ENCODE data around the gene ANKRD44.
"Not testable (repeated sequence)": the region's sequence is repeated elsewhere in the genome, so short reads cannot be mapped to it uniquely, and the experiment has no call there.

Gene ANKRD44

GRCh38 chr2:197028633-197029032 lies 281.9 kb downstream of the ANKRD44 start:
- no peak overlapping the region for H3K4me3 ChIP-seq (ENCODE audit: insufficient read length, low read depth)
- TF ChIP-seq YY1 (IDR thresholded peaks at IDR 0.05; ENCODE audit: insufficient read depth, insufficient read length), result no peak
- no peak for TF ChIP-seq SUZ12 (IDR thresholded peaks at IDR 0.05; ENCODE audit: extremely low read depth, insufficient read depth, insufficient read length)
- TF ChIP-seq ZNF274 (IDR thresholded peaks at IDR 0.05; ENCODE audit: low read depth, low read length), result no peak
- H3K4me1 ChIP-seq (ENCODE audit: insufficient read depth, insufficient read length), result no peaks in the 10 kb centered on the region
- H3K36me3 ChIP-seq (ENCODE audit: insufficient read depth, insufficient read length, low read length), result no peaks in the 10 kb centered on the region
- DNase-seq (ENCODE audit: low read depth, low spot score), result no peak
- no peaks in the 10 kb centered on the region for H3K27me3 ChIP-seq (ENCODE audit: insufficient read depth, insufficient read length)
- peaks cover 7% of the 10 kb centered on the region for H3K9me3 ChIP-seq (ENCODE audit: insufficient read depth, low read length)
- H3K9ac ChIP-seq (ENCODE audit: insufficient read length, low read depth), result no peak overlapping the region

GRCh38 chr2:197028230-197028629 lies 282.4 kb downstream of the ANKRD44 start:
- no peaks in the 10 kb centered on the region for H3K4me1 ChIP-seq (ENCODE audit: insufficient read depth, insufficient read length)
- no peak overlapping the region for H3K4me3 ChIP-seq (ENCODE audit: insufficient read length, low read depth)
- no peaks in the 10 kb centered on the region for H3K36me3 ChIP-seq (ENCODE audit: insufficient read depth, insufficient read length, low read length)
- no peak for DNase-seq (ENCODE audit: low read depth, low spot score)
- H3K9ac ChIP-seq (ENCODE audit: insufficient read length, low read depth), result no peak overlapping the region
- peaks cover 7% of the 10 kb centered on the region for H3K9me3 ChIP-seq (ENCODE audit: insufficient read depth, low read length)
- TF ChIP-seq YY1 (IDR thresholded peaks at IDR 0.05; ENCODE audit: insufficient read depth, insufficient read length) (no peak), SUZ12 (IDR thresholded peaks at IDR 0.05; ENCODE audit: extremely low read depth, insufficient read depth, insufficient read length) (no peak), ZNF274 (IDR thresholded peaks at IDR 0.05; ENCODE audit: low read depth, low read length) (no peak)
- no peaks in the 10 kb centered on the region for H3K27me3 ChIP-seq (ENCODE audit: insufficient read depth, insufficient read length)

GRCh38 chr2:197024206-197024605 lies 286.4 kb downstream of the ANKRD44 start:
- TF ChIP-seq ZNF274 (IDR thresholded peaks at IDR 0.05; ENCODE audit: low read depth, low read length) (no peak), SUZ12 (IDR thresholded peaks at IDR 0.05; ENCODE audit: extremely low read depth, insufficient read depth, insufficient read length) (no peak), YY1 (IDR thresholded peaks at IDR 0.05; ENCODE audit: insufficient read depth, insufficient read length) (no peak)
- Histone ChIP-seq H3K4me1 (ENCODE audit: insufficient read depth, insufficient read length) (no peaks in the 10 kb centered on the region), H3K4me3 (ENCODE audit: insufficient read length, low read depth) (no peak overlapping the region), H3K9me3 (ENCODE audit: insufficient read depth, low read length) (no peaks in the 10 kb centered on the region), H3K36me3 (ENCODE audit: insufficient read depth, insufficient read length, low read length) (no peaks in the 10 kb centered on the region), H3K9ac (ENCODE audit: insufficient read length, low read depth) (no peak overlapping the region), H3K27me3 (ENCODE audit: insufficient read depth, insufficient read length) (no peaks in the 10 kb centered on the region)
- no peak for DNase-seq (ENCODE audit: low read depth, low spot score)

- not testable (repeated sequence) for H3K4me1 ChIP-seq (ENCODE audit: insufficient read depth, insufficient read length); DNase-seq (ENCODE audit: low read depth, low spot score); H3K9ac ChIP-seq (ENCODE audit: insufficient read length, low read depth); H3K9me3 ChIP-seq (ENCODE audit: insufficient read depth, low read length); H3K4me3 ChIP-seq (ENCODE audit: insufficient read length, low read depth); H3K27me3 ChIP-seq (ENCODE audit: insufficient read depth, insufficient read length); H3K36me3 ChIP-seq (ENCODE audit: insufficient read depth, insufficient read length, low read length)
These were observed 289.7 kb downstream of the ANKRD44 start for GRCh38 chr2:197020921-197021320.

GRCh38 chr2:197013098-197013497 lies 297.5 kb downstream of the ANKRD44 start:
- peaks cover 3% of the 10 kb centered on the region for H3K4me1 ChIP-seq (ENCODE audit: insufficient read depth, insufficient read length)
- no peak overlapping the region for H3K4me3 ChIP-seq (ENCODE audit: insufficient read length, low read depth)
- TF ChIP-seq YY1 (IDR thresholded peaks at IDR 0.05; ENCODE audit: insufficient read depth, insufficient read length), result no peak
- H3K27me3 ChIP-seq (ENCODE audit: insufficient read depth, insufficient read length), result no peaks in the 10 kb centered on the region
- no peaks in the 10 kb centered on the region for H3K9me3 ChIP-seq (ENCODE audit: insufficient read depth, low read length)
- no peak overlapping the region for H3K9ac ChIP-seq (ENCODE audit: insufficient read length, low read depth)
- no peaks in the 10 kb centered on the region for H3K36me3 ChIP-seq (ENCODE audit: insufficient read depth, insufficient read length, low read length)
- no peak for DNase-seq (ENCODE audit: low read depth, low spot score)

- Histone ChIP-seq H3K9me3 (ENCODE audit: insufficient read depth, low read length) (no peaks in the 10 kb centered on the region), H3K4me3 (ENCODE audit: insufficient read length, low read depth) (no peak overlapping the region), H3K36me3 (ENCODE audit: insufficient read depth, insufficient read length, low read length) (no peaks in the 10 kb centered on the region), H3K27me3 (ENCODE audit: insufficient read depth, insufficient read length) (no peaks in the 10 kb centered on the region), H3K9ac (ENCODE audit: insufficient read length, low read depth) (no peak overlapping the region), H3K4me1 (ENCODE audit: insufficient read depth, insufficient read length) (peaks cover 3% of the 10 kb centered on the region)
- TF ChIP-seq YY1 (IDR thresholded peaks at IDR 0.05; ENCODE audit: insufficient read depth, insufficient read length) (no peak), ZNF274 (IDR thresholded peaks at IDR 0.05; ENCODE audit: low read depth, low read length) (no peak), SUZ12 (IDR thresholded peaks at IDR 0.05; ENCODE audit: extremely low read depth, insufficient read depth, insufficient read length) (no peak)
- no peak for DNase-seq (ENCODE audit: low read depth, low spot score)
These were observed 298.6 kb downstream of the ANKRD44 start for GRCh38 chr2:197011801-197012641.

- Histone ChIP-seq H3K9ac (ENCODE audit: insufficient read length, low read depth) (no peak overlapping the region), H3K4me1 (ENCODE audit: insufficient read depth, insufficient read length) (peaks cover 3% of the 10 kb centered on the region), H3K36me3 (ENCODE audit: insufficient read depth, insufficient read length, low read length) (no peaks in the 10 kb centered on the region), H3K27me3 (ENCODE audit: insufficient read depth, insufficient read length) (no peaks in the 10 kb centered on the region), H3K9me3 (ENCODE audit: insufficient read depth, low read length) (no peaks in the 10 kb centered on the region), H3K4me3 (ENCODE audit: insufficient read length, low read depth) (no peak overlapping the region)
- DNase-seq (ENCODE audit: low read depth, low spot score), result no peak
- TF ChIP-seq ZNF274 (IDR thresholded peaks at IDR 0.05; ENCODE audit: low read depth, low read length) (no peak), YY1 (IDR thresholded peaks at IDR 0.05; ENCODE audit: insufficient read depth, insufficient read length) (no peak), SUZ12 (IDR thresholded peaks at IDR 0.05; ENCODE audit: extremely low read depth, insufficient read depth, insufficient read length) (no peak)
These were observed 299.6 kb downstream of the ANKRD44 start for GRCh38 chr2:197011021-197011417.
